ENCODE measurements around the gene HCN1.
A peak's percentile ranks its signal among the peaks of the same experiment; 100 is the strongest.

The HCN1 gene

GRCh38 chr5:45696206-45696836 is at the start of gene HCN1:
TSS of gene HCN1 (minus strand) at chr5:45696380.
- ATAC-seq, result peak; percentile 100
- TF ChIP-seq ISL1 (CRISPR knock-in tag; IDR thresholded peaks at IDR 0.05) (no peak), ZC3H10 (CRISPR knock-in tag; IDR thresholded peaks at IDR 0.05) (no peak), ZNF70 (CRISPR knock-in tag; IDR thresholded peaks at IDR 0.05) (no peak), CSRNP3 (CRISPR knock-in tag; IDR thresholded peaks at IDR 0.05) (no peak), ZFP30 (CRISPR knock-in tag; IDR thresholded peaks at IDR 0.05) (no peak), OSR1 (CRISPR knock-in tag; IDR thresholded peaks at IDR 0.05) (no peak), ZFP3 (CRISPR knock-in tag; IDR thresholded peaks at IDR 0.05) (no peak), CREB5 (CRISPR knock-in tag; IDR thresholded peaks at IDR 0.05; ENCODE audit: low read depth) (no peak)

GRCh38 chr5:45741110-45741509 is 44.9 kb upstream of the HCN1 start:
- TF ChIP-seq SNAI2 (CRISPR knock-in tag; IDR thresholded peaks at IDR 0.05) (no peak), ZC3H10 (CRISPR knock-in tag; IDR thresholded peaks at IDR 0.05) (no peak), ZNF565 (CRISPR knock-in tag; conservative IDR thresholded peaks at IDR 0.05; ENCODE audit: low read depth) (no peak), POU6F1 (CRISPR knock-in tag; IDR thresholded peaks at IDR 0.05; ENCODE audit: borderline replicate concordance, low read depth) (no peak), BACH2 (CRISPR knock-in tag; IDR thresholded peaks at IDR 0.05; ENCODE audit: borderline replicate concordance) (no peak), RARB (CRISPR knock-in tag; IDR thresholded peaks at IDR 0.05) (no peak)
- ATAC-seq, result no peak

- ATAC-seq, result no peak
- TF ChIP-seq POU6F1 (CRISPR knock-in tag; IDR thresholded peaks at IDR 0.05; ENCODE audit: borderline replicate concordance, low read depth), result no peak
- TF ChIP-seq GLIS3 (CRISPR knock-in tag; IDR thresholded peaks at IDR 0.05), result no peak
Observed at GRCh38 chr5:45737153-45737552, 41.0 kb upstream of the HCN1 start.

DNA sequence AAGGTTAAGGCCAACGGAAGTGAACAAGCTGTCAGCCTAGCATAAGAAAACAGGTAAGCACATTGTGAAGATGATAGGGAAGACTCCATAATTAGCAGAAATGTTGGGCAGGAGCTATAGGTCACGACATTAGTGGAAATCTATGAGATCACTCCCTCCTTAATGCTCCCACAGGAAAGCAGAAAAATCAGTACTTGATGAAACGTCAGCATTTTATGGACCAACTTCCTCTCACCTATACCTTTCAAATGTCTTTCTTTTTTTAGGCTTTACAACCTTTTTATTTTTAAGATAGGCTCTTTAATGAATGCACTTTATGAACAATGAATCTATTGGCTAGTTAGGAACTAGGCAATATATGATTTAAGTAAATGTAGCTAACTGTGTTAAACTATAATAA is 29.4 kb upstream of the HCN1 start:
- no peak for TF ChIP-seq ESRRG (CRISPR knock-in tag; IDR thresholded peaks at IDR 0.05)
- TF ChIP-seq CSRNP3 (CRISPR knock-in tag; IDR thresholded peaks at IDR 0.05), result no peak
- no peak for TF ChIP-seq ISL1 (CRISPR knock-in tag; IDR thresholded peaks at IDR 0.05)
- TF ChIP-seq RARB (CRISPR knock-in tag; IDR thresholded peaks at IDR 0.05), result no peak
- TF ChIP-seq ARNTL (CRISPR knock-in tag; IDR thresholded peaks at IDR 0.05; ENCODE audit: borderline replicate concordance, low read depth), result no peak
- TF ChIP-seq ZNF70 (CRISPR knock-in tag; IDR thresholded peaks at IDR 0.05), result no peak
- TF ChIP-seq ZFP30 (CRISPR knock-in tag; IDR thresholded peaks at IDR 0.05), result no peak
- no peak for TF ChIP-seq POU6F1 (CRISPR knock-in tag; IDR thresholded peaks at IDR 0.05; ENCODE audit: borderline replicate concordance, low read depth)
- TF ChIP-seq TOX (CRISPR knock-in tag; IDR thresholded peaks at IDR 0.05; ENCODE audit: borderline replicate concordance), result no peak
- no peak for TF ChIP-seq CSDC2 (CRISPR knock-in tag; IDR thresholded peaks at IDR 0.05)
- ATAC-seq, result no peak
